Measurements from ENCODE around the gene PLA2G2D.

PLA2G2D gene, protein sequence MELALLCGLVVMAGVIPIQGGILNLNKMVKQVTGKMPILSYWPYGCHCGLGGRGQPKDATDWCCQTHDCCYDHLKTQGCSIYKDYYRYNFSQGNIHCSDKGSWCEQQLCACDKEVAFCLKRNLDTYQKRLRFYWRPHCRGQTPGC

DNA sequence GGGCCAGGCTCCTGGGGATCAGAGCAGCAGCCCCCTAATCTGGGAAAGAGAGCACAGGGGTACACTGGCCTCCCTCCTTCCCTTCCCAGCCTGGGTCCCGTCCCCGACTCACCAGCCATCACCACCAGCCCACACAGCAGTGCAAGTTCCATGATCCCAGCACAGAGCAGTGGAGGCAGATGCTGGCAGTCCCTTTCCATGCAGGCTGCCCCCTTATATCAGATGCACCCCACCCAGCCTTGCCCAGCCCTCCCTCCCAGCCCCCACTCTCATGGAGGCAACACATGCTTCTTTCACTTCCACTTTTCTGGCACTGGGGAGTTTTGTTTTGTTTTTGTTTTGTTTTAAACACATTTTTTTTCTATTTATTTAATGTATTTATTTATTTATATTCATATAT, at the start of gene PLA2G2D:
Gene PLA2G2D (minus strand): TSS at position 190 of the 400 bp plus-strand sequence. CDS start 38 bp downstream, at position 152.
- no peak for DNase-seq (ENCODE audit: low read depth in 2 of 2)

DNA sequence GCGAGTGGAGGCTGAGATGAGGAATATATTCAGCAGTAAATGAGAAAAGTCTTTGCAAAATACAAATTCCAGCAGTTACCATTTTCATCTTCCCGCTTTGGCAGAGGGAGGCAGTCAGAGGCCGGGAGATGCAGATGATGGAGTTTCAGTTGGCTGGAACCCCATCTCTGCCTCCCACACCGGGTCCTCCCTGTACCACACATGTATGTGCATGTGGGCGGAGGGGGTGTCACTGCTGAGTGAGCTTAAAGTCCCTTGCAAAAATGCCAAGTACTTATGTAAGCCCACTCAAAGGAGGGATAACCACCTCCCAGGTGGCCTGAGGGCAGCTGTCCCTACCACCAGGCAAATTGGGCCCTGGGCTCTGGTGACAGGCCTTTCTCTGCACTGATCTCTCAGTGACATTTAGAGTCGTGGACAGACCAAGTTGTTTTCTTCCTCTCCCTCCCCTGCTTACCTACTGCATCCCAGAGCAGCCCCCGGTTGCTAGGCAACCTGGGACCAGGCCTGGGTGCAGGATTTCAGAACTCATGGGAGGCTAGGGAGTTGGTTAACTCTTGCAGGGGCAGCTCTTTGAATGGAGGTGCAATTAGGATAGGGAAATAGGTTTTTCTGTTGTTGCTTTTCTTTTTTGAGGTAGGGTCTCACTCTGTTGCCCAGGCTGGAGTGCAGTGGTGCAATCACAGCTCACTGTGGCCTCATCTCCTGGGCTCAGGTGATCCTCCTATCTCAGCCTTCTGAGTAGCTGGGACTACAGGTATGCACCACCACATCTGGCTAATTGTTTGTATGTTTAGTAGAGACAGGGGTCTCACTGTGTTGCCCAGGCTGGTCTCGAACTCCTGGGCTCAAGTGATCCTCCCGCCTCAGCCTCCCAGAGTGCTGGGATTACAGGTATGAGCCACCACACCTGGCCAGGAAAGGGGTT, 49.5 kb upstream of the PLA2G2D start:
- no peak for DNase-seq (ENCODE audit: low read depth in 2 of 2)

DNA sequence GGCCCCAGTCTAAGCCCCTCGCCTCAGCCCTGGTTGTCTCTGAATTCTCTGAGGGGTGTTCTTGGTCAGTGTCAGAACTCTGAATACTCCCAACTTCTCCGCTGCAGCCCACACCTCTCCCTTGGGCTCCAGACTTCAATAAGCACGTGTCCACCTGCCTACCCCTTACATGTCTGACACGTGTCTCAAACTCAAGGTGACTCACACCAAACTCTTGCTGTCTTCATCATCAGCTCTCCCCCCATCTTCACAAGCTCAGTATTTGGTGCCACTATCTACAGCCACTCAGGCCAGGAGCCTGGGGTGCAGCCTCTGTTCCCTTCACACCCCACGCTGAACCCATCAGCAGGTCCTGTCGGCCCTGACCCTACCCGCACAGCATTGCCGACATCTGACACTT, 47.8 kb upstream of the PLA2G2D start:
- no peak for DNase-seq (ENCODE audit: low read depth in 2 of 2)

DNA sequence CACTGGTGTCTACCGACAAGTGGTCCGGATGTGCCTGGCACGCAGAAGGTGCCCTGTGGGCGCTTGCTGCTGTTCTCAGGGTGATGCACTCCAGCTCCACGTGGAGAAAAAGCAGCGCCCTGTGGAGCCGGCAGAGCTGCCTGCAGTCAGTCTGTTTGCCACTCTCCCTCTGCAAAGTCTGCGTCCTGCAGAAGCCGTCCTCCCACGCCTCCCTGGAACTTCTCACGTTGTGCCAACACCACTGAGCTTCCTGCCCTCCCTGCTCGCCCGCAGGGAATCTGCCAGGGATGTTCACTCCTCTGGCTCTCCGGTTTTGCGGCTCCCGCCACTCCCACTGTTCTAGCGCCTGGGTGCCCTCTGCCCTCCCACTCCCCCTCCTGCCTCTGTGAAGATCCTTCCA, 46.7 kb upstream of the PLA2G2D start:
- no peak for DNase-seq (ENCODE audit: low read depth in 2 of 2)

DNA sequence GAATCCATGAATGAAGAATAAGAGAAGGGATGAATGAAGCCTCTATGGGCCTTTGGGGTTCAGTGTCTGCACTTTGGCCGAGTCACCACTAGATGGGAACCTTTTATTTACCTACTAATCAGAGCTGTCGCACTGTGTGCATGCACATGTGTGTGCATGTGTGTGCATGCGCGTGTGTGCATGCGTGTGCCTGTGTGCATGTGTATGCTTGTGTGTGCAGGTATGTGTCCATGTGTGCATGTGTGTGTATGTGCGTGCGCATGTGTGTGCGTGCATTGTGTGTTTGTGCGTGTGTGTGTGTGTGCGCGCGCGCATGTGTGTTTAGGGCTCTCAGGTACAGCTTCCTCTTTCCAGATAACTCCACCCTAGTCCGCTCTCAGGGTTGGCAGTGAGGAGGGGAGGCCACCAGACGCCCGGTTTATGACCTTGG, 46.2 kb upstream of the PLA2G2D start:
- no peak for DNase-seq (ENCODE audit: low read depth in 2 of 2)

DNA sequence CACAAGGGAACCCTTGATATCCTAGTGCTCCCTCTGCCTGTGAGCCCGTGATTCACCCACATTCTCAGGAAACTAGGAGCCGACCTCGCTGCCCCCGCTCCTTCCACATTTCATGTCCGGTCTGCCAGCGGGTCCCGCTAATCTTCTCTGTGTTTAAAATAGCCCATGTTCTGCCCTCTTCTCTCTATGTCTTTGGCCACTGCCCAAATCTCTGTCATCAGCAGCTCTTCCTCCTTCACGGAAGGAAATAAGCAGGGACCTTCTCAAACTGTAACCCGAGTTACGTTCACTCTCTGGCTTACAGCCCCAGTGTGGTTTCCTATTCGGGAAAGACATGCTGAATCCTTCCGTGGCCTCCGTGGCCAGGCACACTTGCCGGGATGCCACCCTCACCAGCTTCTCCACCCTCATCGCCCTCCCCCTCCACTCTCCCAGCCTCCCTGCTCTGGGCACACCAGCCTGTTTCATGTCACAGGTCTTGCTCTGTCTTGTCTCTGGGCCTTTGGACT, 45.4 kb upstream of the PLA2G2D start:
- no peak for DNase-seq (ENCODE audit: low read depth in 2 of 2)

DNA sequence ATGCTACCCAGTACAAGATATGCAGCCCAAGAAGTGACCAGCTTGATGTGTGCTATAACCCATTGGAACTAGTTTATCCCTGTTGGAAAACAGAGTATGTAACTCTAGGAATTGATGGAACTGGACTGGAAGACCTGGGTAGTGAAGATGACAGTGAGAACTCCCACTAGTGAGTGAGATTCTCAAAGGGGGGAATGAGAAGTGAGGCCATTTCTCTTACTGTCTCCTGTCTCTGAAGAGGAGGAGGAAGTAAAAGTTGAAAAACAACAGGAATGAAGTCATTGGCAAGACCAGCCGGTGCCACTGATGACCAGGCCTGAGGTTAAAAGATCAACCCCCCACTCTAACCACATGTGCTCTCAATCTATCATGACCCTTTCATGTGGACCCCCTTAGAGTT, 40.7 kb upstream of the PLA2G2D start:
- no peak for DNase-seq (ENCODE audit: low read depth in 2 of 2)

DNA sequence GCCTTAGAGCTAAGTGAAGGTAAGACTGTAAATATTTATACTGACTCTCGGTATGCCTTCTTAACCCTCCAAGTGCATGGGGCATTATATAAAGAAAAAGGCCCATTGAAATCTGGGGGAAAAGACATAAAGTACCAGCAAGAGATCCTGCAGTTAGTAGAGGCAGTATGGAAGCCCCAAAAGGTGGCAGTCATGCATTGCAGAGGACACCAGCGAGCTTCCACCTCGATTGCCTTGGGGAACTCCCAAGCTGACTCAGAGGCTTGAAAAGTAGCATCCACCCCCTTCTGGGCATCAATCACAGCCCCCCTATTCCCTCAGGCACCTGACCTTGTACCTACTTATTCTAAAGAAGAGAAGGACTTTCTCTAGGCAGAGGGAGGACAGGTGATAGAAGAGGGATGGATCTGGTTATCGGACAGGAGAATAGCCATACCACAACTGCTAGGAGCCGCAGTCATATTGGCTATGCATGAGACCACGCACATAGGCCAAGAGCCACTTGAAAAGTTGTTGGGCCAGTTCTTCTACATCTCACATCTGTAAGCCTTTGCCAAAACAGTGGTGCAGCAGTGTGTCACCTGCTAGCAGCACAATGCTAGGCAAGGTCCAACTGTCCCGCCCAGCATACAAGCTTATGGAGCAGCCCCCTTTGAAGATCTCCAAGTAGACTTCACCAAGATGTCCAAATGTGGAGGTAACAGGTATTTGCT, 39.2 kb upstream of the PLA2G2D start:
- DNase-seq (ENCODE audit: low read depth in 2 of 2), result no peak

DNA sequence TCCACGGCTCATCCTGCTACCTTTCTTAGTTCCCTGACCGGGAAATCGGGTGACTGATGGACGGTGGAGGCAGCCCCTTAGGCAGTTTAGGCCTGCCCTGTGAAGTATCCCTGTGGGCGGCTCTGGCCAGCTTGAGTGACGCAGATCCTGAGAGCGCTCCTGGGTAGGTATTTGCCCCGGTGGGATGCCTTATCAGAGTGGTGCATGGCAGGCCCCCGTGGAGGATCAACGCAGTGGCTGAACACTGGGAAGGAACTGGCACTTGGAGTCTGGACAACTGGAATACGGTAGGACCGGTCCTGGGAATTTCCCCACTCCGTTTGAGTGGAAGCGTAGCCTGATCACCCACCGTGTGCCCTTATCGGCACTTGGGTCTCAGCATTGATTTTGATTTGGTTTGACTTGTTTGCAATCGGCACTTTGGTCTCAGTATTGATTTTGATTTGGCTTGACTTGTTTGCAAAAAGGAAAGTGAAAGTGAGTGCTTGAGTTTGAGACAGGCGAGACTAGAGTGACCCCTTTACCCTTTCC, 35.0 kb upstream of the PLA2G2D start:
- no peak for DNase-seq (ENCODE audit: low read depth in 2 of 2)

DNA sequence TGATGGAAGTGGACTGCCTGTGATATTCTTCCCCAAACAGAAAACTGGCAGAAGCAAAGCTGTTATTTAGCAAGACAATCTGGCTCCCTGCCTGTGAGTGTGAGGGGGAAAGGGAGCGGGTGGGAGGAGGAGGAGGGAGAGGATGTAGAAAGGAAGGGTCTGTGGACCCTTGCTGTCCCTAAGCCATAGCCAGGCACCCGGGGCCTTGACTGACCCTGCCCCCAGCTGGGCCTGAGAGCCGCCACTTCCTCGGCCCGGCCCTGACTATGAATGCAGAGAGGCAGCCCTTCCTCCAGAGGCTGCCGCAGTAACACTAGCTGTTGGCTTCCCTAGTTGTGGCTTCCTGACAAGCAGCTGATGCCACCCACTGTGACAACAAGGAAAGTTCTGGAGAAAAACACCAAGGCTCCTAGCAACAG, 33.7 kb upstream of the PLA2G2D start:
- no peak for DNase-seq (ENCODE audit: low read depth in 2 of 2)

DNA sequence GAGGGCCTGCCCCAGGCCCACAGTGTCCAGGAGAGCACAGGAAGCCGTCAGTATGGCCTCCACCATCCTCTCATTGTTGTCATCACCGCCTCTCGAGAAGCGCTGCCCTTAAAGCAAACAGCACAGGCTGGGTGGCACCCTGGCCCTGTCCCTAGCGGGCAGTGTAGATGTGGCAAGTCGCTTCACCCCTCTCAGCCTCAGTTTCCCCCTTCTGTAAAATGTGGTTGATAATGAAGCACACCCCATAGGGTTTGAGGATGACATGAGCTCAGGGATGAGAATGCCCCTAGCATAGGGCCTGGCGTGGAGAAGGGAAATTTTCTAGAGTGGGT, 33.2 kb upstream of the PLA2G2D start:
- DNase-seq (ENCODE audit: low read depth in 2 of 2), result no peak

DNA sequence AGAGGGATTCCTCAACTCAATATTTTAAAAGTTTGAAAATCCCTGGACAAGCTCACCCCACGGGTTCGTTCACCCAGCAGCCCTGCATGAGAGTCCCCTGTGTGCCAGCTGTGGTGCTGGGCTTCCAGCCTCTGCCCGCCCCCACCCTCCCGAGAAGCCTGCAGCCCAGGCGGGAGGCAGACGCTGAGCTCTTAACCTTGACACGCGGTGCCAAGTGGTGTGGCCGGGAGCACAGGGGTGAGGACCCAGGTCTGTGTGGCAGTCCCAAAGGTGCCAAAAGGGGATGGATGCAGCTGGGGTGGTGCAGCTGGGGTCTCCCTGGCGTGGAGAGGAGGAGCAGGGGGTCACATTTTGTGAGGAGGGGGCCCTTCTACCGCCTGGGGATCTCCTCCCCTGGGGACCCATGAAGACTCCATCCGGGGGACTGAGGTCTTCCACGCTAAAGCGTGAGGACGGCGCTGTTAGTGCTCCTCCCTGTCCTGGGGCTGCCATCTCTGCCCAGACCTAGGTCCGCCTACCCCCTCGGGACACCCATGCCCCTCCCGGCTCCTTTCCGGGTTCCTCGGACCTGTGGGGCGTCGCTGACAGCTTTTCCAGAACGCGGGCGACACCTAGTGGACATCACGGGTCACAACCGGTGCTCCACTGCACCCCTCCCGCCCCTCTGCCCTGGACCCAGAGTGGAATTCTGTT, 32.7 kb upstream of the PLA2G2D start:
- peak; percentile 57 to 59 for DNase-seq (ENCODE audit: low read depth in 2 of 2)

DNA sequence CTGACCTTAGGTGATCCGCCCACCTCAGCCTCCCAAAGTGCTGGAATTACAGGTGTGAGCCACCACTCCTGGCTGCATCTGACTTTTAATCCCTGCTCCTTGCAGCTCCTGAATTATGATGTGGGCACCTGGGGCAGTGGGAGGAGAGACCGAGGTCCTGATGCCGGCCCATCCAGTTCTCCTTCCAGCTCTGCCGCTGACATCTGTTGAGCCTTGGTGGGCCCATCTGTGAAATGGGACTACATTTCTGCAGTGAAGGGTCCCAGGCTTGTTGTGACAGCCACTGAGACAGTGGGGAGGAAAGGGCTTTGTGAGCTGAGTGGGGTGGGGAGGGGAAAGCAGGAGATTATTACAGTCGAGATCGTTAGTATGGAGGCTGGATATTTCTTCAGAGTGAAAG, 31.6 kb upstream of the PLA2G2D start:
- no peak for DNase-seq (ENCODE audit: low read depth in 2 of 2)

DNA sequence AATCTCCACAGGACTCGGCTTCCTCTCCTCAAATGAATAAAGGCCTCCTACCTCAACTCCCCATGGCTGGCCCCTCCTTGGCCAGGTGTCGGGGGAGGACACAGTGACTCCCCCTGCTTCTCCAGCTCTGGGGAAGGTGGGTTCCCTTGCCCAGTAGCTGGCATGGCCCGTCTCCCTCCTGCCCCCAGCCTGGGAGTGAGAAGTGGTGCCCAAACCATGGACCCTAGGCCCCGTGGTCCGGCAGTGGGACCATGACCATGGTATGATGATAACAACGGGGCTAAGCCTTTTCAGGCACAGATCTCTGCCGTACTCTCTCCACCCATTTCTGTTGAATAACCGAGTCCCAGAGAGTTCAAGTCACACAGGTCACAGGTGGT, 31.0 kb upstream of the PLA2G2D start:
- no peak for DNase-seq (ENCODE audit: low read depth in 2 of 2)

DNA sequence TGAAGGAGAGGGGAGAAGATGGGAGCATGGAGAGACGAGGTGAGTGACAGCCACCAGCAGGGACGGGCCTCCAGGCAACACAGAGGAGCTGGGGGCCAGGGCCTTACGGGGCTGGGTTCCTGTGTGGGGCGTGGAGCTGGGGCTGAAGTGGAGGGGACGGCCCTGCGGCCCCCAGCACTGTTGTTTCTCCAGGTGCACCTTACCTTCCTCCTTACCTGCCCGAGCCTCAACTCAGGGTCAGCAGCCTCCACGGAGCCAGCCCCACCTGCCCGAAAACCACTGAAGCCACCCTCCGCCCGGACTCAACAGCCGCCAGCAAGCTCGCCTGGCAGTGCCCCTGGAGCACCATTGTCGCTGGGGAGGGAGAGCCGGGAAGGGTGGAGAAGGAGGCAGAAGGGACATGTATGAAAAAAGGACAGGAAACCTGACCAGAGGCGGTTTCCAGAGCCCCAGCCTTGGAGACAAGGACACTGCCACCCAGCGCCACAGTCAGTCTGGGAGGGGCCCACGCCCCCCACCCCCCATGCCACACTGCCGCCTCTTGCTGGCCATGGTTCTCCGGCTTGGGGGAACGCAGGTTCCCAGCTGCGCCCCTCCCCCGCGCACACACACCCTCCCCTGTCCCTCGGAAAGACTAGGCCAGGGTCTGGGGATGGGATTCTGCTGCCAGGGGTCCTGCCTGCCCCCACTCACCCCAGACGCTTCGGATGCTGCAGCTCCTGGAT, 30.4 kb upstream of the PLA2G2D start:
- no peak for DNase-seq (ENCODE audit: low read depth in 2 of 2)

DNA sequence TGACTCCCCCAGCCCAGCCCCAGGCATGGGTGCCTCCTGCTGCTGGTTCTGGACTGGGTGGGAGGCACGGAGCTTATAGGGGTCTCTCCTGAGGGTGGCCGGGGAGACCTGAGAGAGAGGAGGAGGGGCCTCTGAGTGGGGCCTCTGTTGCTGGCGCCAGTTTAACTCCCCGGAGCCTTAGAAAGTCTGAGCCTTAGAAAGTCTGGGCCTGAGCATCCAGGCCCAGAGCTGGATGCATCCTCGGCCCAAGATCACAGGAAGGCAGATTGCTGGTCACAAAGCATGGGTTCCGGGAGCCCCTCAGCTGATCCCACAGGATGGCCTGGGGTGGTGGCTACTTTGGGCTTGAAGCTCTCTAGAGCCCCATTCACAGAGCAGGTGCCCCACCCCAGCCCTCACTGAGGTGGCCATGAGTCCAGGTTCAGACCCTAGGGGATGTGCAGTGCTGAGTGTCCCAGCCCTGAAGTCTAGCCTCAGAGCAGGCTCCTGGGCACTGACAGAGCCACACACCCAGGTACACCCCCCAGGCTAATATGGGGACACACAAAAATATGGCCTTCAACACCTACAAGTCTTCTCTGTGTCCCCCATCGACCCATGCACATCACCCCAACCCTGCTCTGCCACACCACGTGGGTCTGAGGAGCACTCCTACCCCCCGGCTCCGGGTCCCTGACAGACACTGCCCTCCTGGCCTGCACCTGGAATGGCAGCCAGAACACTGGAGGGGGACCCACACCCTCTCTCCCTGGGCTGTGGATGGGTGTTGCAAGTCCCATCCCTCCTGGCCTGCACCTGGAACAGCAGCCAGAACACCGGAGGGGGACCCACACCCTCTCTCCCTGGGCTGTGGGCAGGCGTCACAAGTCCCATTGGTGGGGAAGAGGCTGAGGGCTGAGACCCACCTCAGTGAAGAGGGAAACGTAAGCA, 29.5 kb upstream of the PLA2G2D start:
- DNase-seq (ENCODE audit: low read depth in 2 of 2), result no peak

DNA sequence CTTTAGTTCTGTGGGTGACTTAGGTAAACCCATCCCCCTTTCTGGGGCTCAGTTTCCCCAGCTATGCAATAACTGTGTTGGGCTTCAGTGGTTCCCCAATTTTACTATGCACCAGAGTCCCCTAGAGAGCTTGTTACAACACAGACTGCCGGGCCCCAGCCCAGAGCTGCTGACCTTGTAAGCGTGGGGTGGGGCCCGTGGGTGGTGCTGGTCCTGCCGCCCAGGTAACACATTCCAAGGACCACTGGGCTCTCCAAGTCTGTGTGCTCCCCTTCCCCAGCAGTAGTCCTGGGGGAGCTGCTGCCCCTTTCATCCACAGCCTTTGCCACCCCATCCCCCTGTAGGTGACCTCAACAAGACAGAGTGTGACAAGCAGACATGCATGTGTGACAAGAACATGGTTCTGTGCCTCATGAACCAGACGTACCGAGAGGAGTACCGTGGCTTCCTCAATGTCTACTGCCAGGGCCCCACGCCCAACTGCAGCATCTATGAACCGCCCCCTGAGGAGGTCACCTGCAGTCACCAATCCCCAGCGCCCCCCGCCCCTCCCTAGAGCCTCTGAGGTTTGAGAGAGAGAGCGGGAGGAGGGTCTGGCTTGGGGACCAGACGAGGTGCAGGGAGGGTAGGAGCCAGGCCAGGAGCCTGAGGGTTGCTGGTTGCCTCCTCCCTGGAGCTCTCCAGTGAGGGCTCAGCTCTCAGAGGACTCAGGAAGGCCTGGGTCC, 28.7 kb upstream of the PLA2G2D start:
- DNase-seq (ENCODE audit: low read depth in 2 of 2), result no peak

DNA sequence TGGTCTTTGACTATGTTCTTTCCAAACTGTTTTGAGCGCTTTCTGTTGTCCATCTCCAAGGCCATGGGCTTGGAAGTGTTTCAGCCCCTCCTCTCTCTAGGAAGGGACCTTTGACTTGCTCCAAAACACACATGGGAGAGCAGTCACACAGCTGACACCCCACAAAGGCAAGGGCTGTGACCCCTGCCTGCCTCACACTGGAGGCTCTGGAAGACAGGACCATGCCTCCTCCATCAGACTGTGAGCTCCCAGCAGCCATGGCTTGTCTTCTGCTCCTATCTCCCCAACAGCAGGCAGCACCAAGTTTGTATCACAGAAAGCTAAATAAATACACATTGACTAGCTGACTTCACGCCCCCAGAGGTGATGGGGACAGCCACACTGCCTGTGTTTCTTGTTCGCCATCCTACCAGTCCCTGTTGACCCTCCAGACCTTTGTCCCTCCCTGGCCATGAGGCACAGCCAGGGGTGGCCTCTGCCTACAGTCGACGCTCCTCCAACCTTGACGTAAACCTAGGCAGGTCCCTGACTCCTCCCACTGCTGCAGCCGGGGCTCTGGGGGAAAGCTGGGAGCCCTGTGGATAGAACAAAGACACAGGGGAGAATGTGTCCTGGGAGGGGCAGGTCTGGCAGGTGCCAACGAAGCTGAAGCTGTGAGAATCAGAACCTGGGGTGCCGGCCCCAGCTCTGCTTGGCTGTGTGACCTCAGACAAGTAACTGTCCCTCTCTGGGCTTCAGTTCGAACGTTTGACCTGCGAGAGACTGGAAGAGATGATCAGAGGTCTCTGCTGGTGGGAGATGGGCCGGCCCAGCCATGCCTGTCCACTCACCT, 24.6 kb upstream of the PLA2G2D start:
- no peak for DNase-seq (ENCODE audit: low read depth in 2 of 2)

Data from stimulated activated CD8-positive, alpha-beta memory T cell treated with anti-CD3 and anti-CD28 coated beads, Interleukin-7, amount 100 ng/mL, for 4 hours (primary cell).